Natural killer cell (primary cell): ENCODE data around the gene UBE4B. TPM values are rescaled to one million over a fixed set of nuclear protein-coding genes. Genes with fewer than 3 reads are reported as not detected.

Source experiments
- ATAC-seq, 3 donors: fragments of 150-1000 bp in 2 of 3; fragments of 200-7000 bp in 1 of 3; cut with Tn5 transposase; 1 replicate in 1 of 3; 2 replicates in 2 of 3; pipeline ENCODE4 v1.10.0; 2021; ENCODE audit warnings: mild to moderate bottlenecking in 2 of 3, moderate library complexity in 2 of 3
- DNase-seq, 2 donors: peaks; one replicate each; pipeline versions ENCODE4 v3.0.0 to v3.0.0-alpha.2; 2013 to 2021; ENCODE audit warnings: mixed read lengths in 1 of 2
- H3K27ac ChIP-seq: one replicate; pipeline ENCODE4 v1.5.1; 2013; ENCODE audit warnings: mild to moderate bottlenecking, low read length
- H3K27me3 ChIP-seq: one replicate; pipeline ENCODE4 v1.6.1; 2013; ENCODE audit warnings: low read length; ENCODE audit not compliant: control insufficient read depth, insufficient read depth
- H3K36me3 ChIP-seq: one replicate; pipeline ENCODE4 v1.6.1; 2013; ENCODE audit warnings: low read length; ENCODE audit not compliant: control insufficient read depth, insufficient read depth
- H3K4me1 ChIP-seq: one replicate; pipeline ENCODE4 v1.6.1; 2013; ENCODE audit warnings: low read length; ENCODE audit not compliant: control insufficient read depth, insufficient read depth
- H3K4me3 ChIP-seq: one replicate; pipeline ENCODE4 v1.5.1; 2013; ENCODE audit warnings: low read length
- H3K9me3 ChIP-seq: one replicate; pipeline ENCODE4 v1.6.1; 2013; ENCODE audit warnings: low read length; ENCODE audit not compliant: control insufficient read depth, insufficient read depth
- H3K27ac Mint-ChIP-seq, 2 donors: one replicate each; pipeline ENCODE4 v1.8.0; 2022; ENCODE audit warnings: mild to moderate bottlenecking in 2 of 2, mixed read lengths in 2 of 2, moderate library complexity in 1 of 2
- H3K27me3 Mint-ChIP-seq, 2 donors: one replicate each; pipeline ENCODE4 v1.8.0; 2022; ENCODE audit warnings: low read depth in 2 of 2, mixed read lengths in 2 of 2
- H3K36me3 Mint-ChIP-seq: one replicate; pipeline ENCODE4 v1.8.0; 2022; ENCODE audit warnings: mixed read lengths
- H3K4me1 Mint-ChIP-seq, 2 donors: one replicate each; pipeline ENCODE4 v1.8.0; 2022; ENCODE audit warnings: mixed read lengths in 2 of 2
- H3K4me3 Mint-ChIP-seq: one replicate; pipeline ENCODE4 v1.8.0; 2022; ENCODE audit warnings: mild to moderate bottlenecking, moderate library complexity, mixed read lengths
- H3K9me3 Mint-ChIP-seq, 2 donors: one replicate each; pipeline ENCODE4 v1.8.0; 2022; ENCODE audit warnings: mixed read lengths in 2 of 2
- CTCF ChIP-seq: fragments of 200-600 bp; IDR thresholded peaks from one replicate; pipeline ENCODE4 v1.8.0; 2022; ENCODE audit warnings: antibody characterized with exemption
- WGBS: methylation state at CpG from one replicate; pipeline ENCODE4 v1.1.7; 2013; ENCODE audit warnings: missing lambda C conversion rate; ENCODE audit not compliant: insufficient coverage; 5-methylcytosine and 5-hydroxymethylcytosine counted together
- intact Hi-C: fragments of 100-400 bp; cut with micrococcal nuclease; formaldehyde crosslinking; loops from one replicate; pipeline ENCODE4 v1.14.2; 2022
- total RNA-seq, 4 donors: library from RNA; stranded (reverse); fragments of 120-200 nt in 1 of 4; gene quantifications; one replicate each; pipeline versions ENCODE4 v1.2.3 to v1.2.4, GENCODE V29; 2013 to 2022

UBE4B gene
- total RNA-seq, 3 donors from 2014 or later (not counting 1 experiment from before 2014, with no cell fraction given), result 37.0 to 48.0 (median 41.4) TPM

DNA sequence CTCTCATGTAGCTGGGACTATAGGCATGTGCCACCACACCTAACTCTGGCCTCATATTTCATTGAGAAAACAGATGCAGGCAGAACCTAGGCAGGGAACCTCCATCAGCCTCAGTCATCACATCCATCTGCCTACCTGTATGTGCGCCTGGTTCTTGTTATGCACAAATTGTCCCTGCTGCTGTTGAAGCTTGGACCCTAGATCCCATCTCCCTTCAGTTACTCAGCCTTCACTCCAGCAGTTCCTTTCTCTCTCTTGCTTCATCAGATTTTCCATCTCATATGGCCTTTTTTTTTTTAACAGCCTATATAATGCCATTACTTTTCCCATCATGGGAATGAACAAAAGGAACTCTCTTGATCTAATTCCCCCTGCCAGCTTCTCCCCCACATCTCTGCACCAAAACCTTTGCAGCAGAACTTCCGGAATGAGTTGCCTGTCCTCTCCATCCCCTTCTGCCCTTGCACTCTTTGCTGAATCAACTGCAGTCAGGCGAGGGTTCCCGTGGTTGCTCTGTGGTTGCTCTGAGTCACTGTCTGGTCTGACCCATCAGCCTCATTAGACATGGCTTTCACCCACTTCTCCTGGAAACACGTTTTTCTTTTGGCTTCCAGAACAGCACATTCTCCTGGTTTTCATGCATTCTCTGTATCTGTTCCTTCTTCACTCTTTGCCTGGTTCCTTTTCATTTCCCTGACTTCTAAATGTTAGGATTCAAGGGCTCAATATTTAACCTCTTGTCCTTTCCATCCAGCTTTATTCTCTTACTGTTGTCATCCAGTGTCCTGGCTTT lies 41.5 kb downstream of the UBE4B start:
- Mint-ChIP-seq H3K36me3 (no peaks in the 10 kb centered on the region), H3K4me1 (peaks cover 12 to 23% of the 10 kb centered on the region in 2 donors), H3K27me3 (no peaks in the 10 kb centered on the region), H3K9me3 (no peaks in the 10 kb centered on the region), H3K4me3 (no peak overlapping the region), H3K27ac (peak overlapping the region in 1 of 2 donors; percentile 63)
- intact Hi-C loops, result no loop called here
- TF ChIP-seq CTCF, result no peak
- Histone ChIP-seq H3K36me3 (no peaks in the 10 kb centered on the region), H3K4me3 (no peak overlapping the region), H3K27me3 (no peaks in the 10 kb centered on the region), H3K9me3 (no peaks in the 10 kb centered on the region), H3K4me1 (peaks cover 10% of the 10 kb centered on the region), H3K27ac (no peak overlapping the region)
- peak; percentile 78 to 96 (median 79) for ATAC-seq
- peak; percentile 27 to 35 for DNase-seq
- WGBS, result 24% methylated on average over 5 of the region's 5 CpGs

DNA sequence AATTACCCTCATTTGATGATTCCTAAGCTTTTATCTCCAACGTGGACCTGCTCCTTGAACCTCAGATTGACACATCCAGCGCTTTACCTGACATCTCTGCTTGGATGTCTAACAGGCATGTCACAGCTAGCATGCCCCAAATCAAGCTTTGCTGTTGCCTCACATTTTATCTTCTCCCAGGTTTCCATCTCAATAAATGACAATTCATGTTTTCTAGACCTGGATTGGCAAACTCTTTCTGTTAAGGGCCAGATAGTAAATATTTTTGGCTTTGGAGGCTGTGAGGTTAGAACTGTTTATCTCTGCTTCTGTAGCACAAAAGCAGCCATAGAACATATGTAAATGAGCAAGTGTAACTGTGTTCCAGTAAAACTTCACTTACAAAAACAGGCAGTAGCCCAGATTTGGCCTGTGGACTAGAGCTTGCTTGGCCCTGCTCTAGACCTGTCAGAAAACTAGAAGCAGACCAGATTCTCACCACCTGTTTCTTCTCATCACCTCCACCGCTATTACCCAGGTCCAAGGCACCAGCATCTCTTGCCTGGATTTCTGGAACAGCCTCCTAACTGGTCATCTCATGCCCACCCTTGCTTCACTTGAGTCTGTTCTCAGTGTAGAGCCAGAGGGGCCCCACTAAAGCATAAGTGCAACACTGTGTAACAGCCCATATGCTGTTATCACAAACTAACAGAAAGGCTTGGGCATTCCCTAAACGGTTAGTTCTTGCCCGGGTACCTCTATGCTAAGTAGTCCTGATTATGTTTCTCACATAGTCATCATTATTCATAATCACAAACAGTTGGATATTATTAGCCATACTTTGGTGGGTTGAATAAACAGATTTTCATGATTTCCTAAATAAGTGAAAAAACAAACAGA lies 42.3 kb downstream of the UBE4B start:
- Histone ChIP-seq H3K4me3 (no peak overlapping the region), H3K27ac (no peak overlapping the region), H3K36me3 (peaks cover 2% of the 10 kb centered on the region), H3K4me1 (peaks cover 10% of the 10 kb centered on the region), H3K9me3 (no peaks in the 10 kb centered on the region), H3K27me3 (no peaks in the 10 kb centered on the region)
- no peak for ATAC-seq
- H3K27me3 Mint-ChIP-seq, result no peaks in the 10 kb centered on the region
- H3K4me3 Mint-ChIP-seq, result no peak overlapping the region
- H3K9me3 Mint-ChIP-seq, result no peaks in the 10 kb centered on the region
- intact Hi-C loops, result no loop called here
- DNase-seq, result no peak
- TF ChIP-seq CTCF, result no peak
- peak overlapping the region in 1 of 2 donors; percentile 63 for H3K27ac Mint-ChIP-seq
- H3K4me1 Mint-ChIP-seq, result peaks cover 12 to 21% of the 10 kb centered on the region in 2 donors
- 90% methylated on average over 5 of the region's 5 CpGs for WGBS
- H3K36me3 Mint-ChIP-seq, result no peaks in the 10 kb centered on the region

GRCh38 chr1:10075732-10076131 lies 43.0 kb downstream of the UBE4B start:
- no peak for DNase-seq
- Mint-ChIP-seq H3K36me3 (no peaks in the 10 kb centered on the region), H3K27ac (no peak overlapping the region), H3K4me1 (peaks cover 12 to 21% of the 10 kb centered on the region in 2 donors), H3K4me3 (no peak overlapping the region), H3K27me3 (no peaks in the 10 kb centered on the region), H3K9me3 (peaks cover 0 to 2% of the 10 kb centered on the region in 2 donors)
- no peak overlapping the region for H3K4me3 ChIP-seq
- no peak for ATAC-seq
- WGBS, result 97% methylated on average over 9 of the region's 9 CpGs
- no peaks in the 10 kb centered on the region for H3K27me3 ChIP-seq
- intact Hi-C loops, result no loop called here
- peaks cover 10% of the 10 kb centered on the region for H3K4me1 ChIP-seq
- no peak for TF ChIP-seq CTCF
- H3K27ac ChIP-seq, result no peak overlapping the region
- H3K9me3 ChIP-seq, result no peaks in the 10 kb centered on the region
- peaks cover 2% of the 10 kb centered on the region for H3K36me3 ChIP-seq
